A549 (cell line): Measurements from ENCODE around the gene ANXA1. TPM values are rescaled to one million over a fixed set of nuclear protein-coding genes. Genes with fewer than 3 reads are reported as not detected.

Source experiments
- ATAC-seq, 2 experiments: fragments of 200-7000 bp in 1 of 2; fragments of >200 bp in 1 of 2; cut with Nextera tagmentation in 1 of 2; cut with Tn5 transposase in 1 of 2; 3 replicates each; pipeline versions ENCODE4 v1.8.0 to v1.9.1; 2018 to 2020; ENCODE audit warnings: mild to moderate bottlenecking in 1 of 2, moderate library complexity in 1 of 2
- CTCF ChIA-PET: fragments of 300-600 bp; sonication (Branson Sonifier 250); formaldehyde crosslinking; extraction: SDS; loops from one replicate; lab custom pipeline; 2021; ENCODE audit warnings: antibody characterized with exemption, inconsistent platforms; lab: Yijun Ruan, JAX
- POLR2A ChIA-PET: fragments of 350-600 bp; formaldehyde crosslinking; extraction: SDS; loops from one replicate; lab custom pipeline; 2021; ENCODE audit warnings: antibody characterized with exemption, inconsistent platforms; lab: Yijun Ruan, JAX
- DNase-seq, 2 experiments: peaks; one replicate each; pipeline versions ENCODE4 v3.0.0 to v3.0.0-alpha.2; 2011 to 2016; ENCODE audit warnings: low read depth in 1 of 2, low spot score in 1 of 2
- FAIRE-seq: peaks from 2 replicates; lab custom pipeline; 2011; peaks lifted over from hg19 to GRCh38; lab: Jason Lieb, UNC
- H3K27ac ChIP-seq, 2 experiments: fragments of >200 bp; sonication (Bioruptor Twin); formaldehyde crosslinking; 3 replicates each; pipeline ENCODE4 v1.5.1; 2016 to 2017
- H3K4me1 ChIP-seq: fragments of >200 bp; sonication (Bioruptor Twin); formaldehyde crosslinking; 3 replicates; pipeline ENCODE4 v1.6.1; 2016
- H3K4me2 ChIP-seq: fragments of >200 bp; sonication (Bioruptor Twin); formaldehyde crosslinking; 3 replicates; pipeline ENCODE4 v1.6.1; 2016
- H3K4me3 ChIP-seq: fragments of >200 bp; sonication (Bioruptor Twin); formaldehyde crosslinking; 3 replicates; pipeline ENCODE4 v1.5.1; 2016
- H3K9me3 ChIP-seq: fragments of >200 bp; sonication (Bioruptor Twin); formaldehyde crosslinking; 3 replicates; pipeline ENCODE4 v1.6.1; 2016
- CBX2 ChIP-seq: fragments of 200-600 bp; sonication (generic); IDR thresholded peaks from 2 replicates; pipeline ENCODE4 v1.6.1; 2016; ENCODE audit warnings: low read depth, mild to moderate bottlenecking, borderline replicate concordance
- CEBPB ChIP-seq, 2 experiments: fragments of >200 bp in 1 of 2; sonication (Bioruptor Twin) in 1 of 2; formaldehyde crosslinking in 1 of 2; IDR thresholded peaks; 2 replicates each; pipeline ENCODE4 v1.6.1; 2012 to 2016
- CHD4 ChIP-seq: fragments of 200-600 bp; sonication (generic); IDR thresholded peaks from 2 replicates; pipeline ENCODE4 v1.6.1; 2016; ENCODE audit warnings: antibody characterized with exemption, mild to moderate bottlenecking, borderline replicate concordance
- E2F6 ChIP-seq: IDR thresholded peaks from 2 replicates; pipeline ENCODE4 v1.6.1; 2012; ENCODE audit warnings: low read depth, borderline replicate concordance
- EHF ChIP-seq: fragments of 250-450 bp; sonication (Bioruptor Pico); IDR thresholded peaks from 2 replicates; pipeline ENCODE4 v1.5.0; 2020; ENCODE audit warnings: mild to moderate bottlenecking
- ELK1 ChIP-seq: fragments of 150-350 bp; IDR thresholded peaks from 2 replicates; pipeline ENCODE4 v1.6.1; 2014; ENCODE audit warnings: low read depth, mild to moderate bottlenecking, low read length
- EP300 ChIP-seq, 2 experiments: fragments of >200 bp; sonication (Bioruptor Twin); formaldehyde crosslinking; IDR thresholded peaks; 2 replicates in 1 of 2; 3 replicates in 1 of 2; pipeline ENCODE4 v1.6.1; 2016 to 2017
- FOSB ChIP-seq: fragments of 250-450 bp; sonication (Bioruptor Pico); IDR thresholded peaks from 2 replicates; pipeline ENCODE4 v1.5.0; 2020; ENCODE audit warnings: mild to moderate bottlenecking, moderate library complexity
- FOSL2 ChIP-seq, 2 experiments: fragments of 450-650 bp in 1 of 2; fragments of >200 bp in 1 of 2; sonication (Bioruptor Twin) in 1 of 2; formaldehyde crosslinking; IDR thresholded peaks; 2 replicates each; pipeline versions ENCODE4 v1.5.0 to v1.6.1; 2016 to 2020; ENCODE audit warnings: mild to moderate bottlenecking in 1 of 2, moderate library complexity in 1 of 2
- FOXS1 ChIP-seq: fragments of 250-450 bp; sonication (Bioruptor Pico); IDR thresholded peaks from 2 replicates; pipeline ENCODE4 v1.5.0; 2020; ENCODE audit warnings: mild to moderate bottlenecking, moderate library complexity
- HES2 ChIP-seq: fragments of >200 bp; sonication (Bioruptor Twin); formaldehyde crosslinking; IDR thresholded peaks from 2 replicates; pipeline ENCODE4 v1.6.1; 2016
- HEYL ChIP-seq: fragments of 250-450 bp; sonication (Bioruptor Pico); IDR thresholded peaks from 2 replicates; pipeline ENCODE4 v1.8.0; 2021; ENCODE audit warnings: mild to moderate bottlenecking, moderate library complexity
- HMGXB4 ChIP-seq: fragments of 250-450 bp; sonication (Bioruptor Pico); IDR thresholded peaks from 2 replicates; pipeline ENCODE4 v1.5.0; 2021; ENCODE audit warnings: mild to moderate bottlenecking, moderate library complexity, borderline replicate concordance
- HOXA7 ChIP-seq: fragments of 250-450 bp; sonication (Bioruptor Pico); IDR thresholded peaks from 2 replicates; pipeline ENCODE4 v1.5.0; 2020; ENCODE audit warnings: mild to moderate bottlenecking, moderate library complexity
- HOXB13 ChIP-seq: fragments of 250-450 bp; sonication (Bioruptor Pico); IDR thresholded peaks from 2 replicates; pipeline ENCODE4 v1.5.0; 2020; ENCODE audit warnings: low read depth, mild to moderate bottlenecking, moderate library complexity
- HOXB5 ChIP-seq: fragments of 250-450 bp; sonication (Bioruptor Pico); IDR thresholded peaks from 2 replicates; pipeline ENCODE4 v1.5.0; 2020; ENCODE audit warnings: mild to moderate bottlenecking, moderate library complexity
- KDM5A ChIP-seq: fragments of 200-600 bp; sonication (generic); IDR thresholded peaks from 2 replicates; pipeline ENCODE4 v1.6.1; 2016; ENCODE audit warnings: antibody characterized with exemption, mild to moderate bottlenecking
- MAX ChIP-seq: IDR thresholded peaks from 2 replicates; pipeline ENCODE4 v1.6.1; 2012
- MAZ ChIP-seq: fragments of 150-350 bp; IDR thresholded peaks from 2 replicates; pipeline ENCODE4 v1.6.1; 2014; ENCODE audit warnings: antibody characterized with exemption, low read depth, low read length, borderline replicate concordance
- MYC ChIP-seq: IDR thresholded peaks from 2 replicates; pipeline ENCODE4 v1.6.1; 2012; ENCODE audit warnings: mild to moderate bottlenecking, inconsistent platforms, low read length, improper control_type of control experiment, borderline replicate concordance
- NFE2L2 ChIP-seq: fragments of 150-350 bp; conservative IDR thresholded peaks from 2 replicates; pipeline ENCODE4 v1.6.1; 2014; ENCODE audit warnings: low read length
- POLR2A ChIP-seq: IDR thresholded peaks from 2 replicates; pipeline ENCODE4 v1.6.1; 2012; ENCODE audit warnings: mild to moderate bottlenecking, low read length
- RCOR1 ChIP-seq: fragments of 150-350 bp; IDR thresholded peaks from 2 replicates; pipeline ENCODE4 v1.6.1; 2014; ENCODE audit warnings: antibody characterized with exemption, low read length, low read depth
- RFX5 ChIP-seq: fragments of 450-650 bp; IDR thresholded peaks from 2 replicates; pipeline ENCODE4 v1.7.1; 2014; ENCODE audit warnings: antibody characterized with exemption, mild to moderate bottlenecking, moderate library complexity
- RNF2 ChIP-seq: fragments of 200-600 bp; sonication (generic); IDR thresholded peaks from 2 replicates; pipeline ENCODE4 v1.6.1; 2016; ENCODE audit warnings: low read depth, mild to moderate bottlenecking, antibody characterized with exemption, moderate library complexity, borderline replicate concordance
- SREBF2 ChIP-seq: fragments of 450-650 bp; IDR thresholded peaks from 2 replicates; pipeline ENCODE4 v1.6.1; 2014; ENCODE audit warnings: mild to moderate bottlenecking, moderate library complexity
- TFCP2L1 ChIP-seq: fragments of 250-450 bp; sonication (Bioruptor Pico); IDR thresholded peaks from 2 replicates; pipeline ENCODE4 v1.5.0; 2021; ENCODE audit warnings: mild to moderate bottlenecking
- TP53 ChIP-seq: fragments of 250-450 bp; sonication (Bioruptor Pico); IDR thresholded peaks from 2 replicates; pipeline ENCODE4 v1.5.0; 2021; ENCODE audit warnings: mild to moderate bottlenecking, moderate library complexity
- USF2 ChIP-seq: fragments of 450-650 bp; IDR thresholded peaks from 2 replicates; pipeline ENCODE4 v1.6.1; 2014; ENCODE audit warnings: antibody characterized with exemption
- ZFP36 ChIP-seq: fragments of 450-650 bp; IDR thresholded peaks from 2 replicates; pipeline ENCODE4 v1.6.1; 2014; ENCODE audit warnings: borderline replicate concordance; ENCODE audit not compliant: partially characterized antibody
- ZNF302 ChIP-seq: fragments of 250-450 bp; sonication (Bioruptor Pico); IDR thresholded peaks from 2 replicates; pipeline ENCODE4 v1.9.0; 2021; ENCODE audit warnings: inconsistent platforms, mild to moderate bottlenecking, moderate library complexity
- WGBS: methylation state at CpG from one replicate; pipeline ENCODE4 v1.1.6; 2017; ENCODE audit errors: missing lambda C conversion rate; 5-methylcytosine and 5-hydroxymethylcytosine counted together
- polyA plus RNA-seq, 4 experiments: library from polyadenylated mRNA; depleted of rRNA in 3 of 4; stranded (reverse); fragments of >200 nt; fragmentation: RNase III in 1 of 4; extraction: RNeasy Plus Mini Kit Qiagen cat#74134 plus additional on column Dnase treatment in 1 of 4; gene quantifications; 2 replicates in 3 of 4; 3 replicates in 1 of 4; pipeline ENCODE4 v1.2.3, GENCODE V29; 2011 to 2017

Gene ANXA1
- polyA plus RNA-seq, 2 of the 4 experiments (the other 2 are of a cell fraction): 1,601 to 1,990 TPM

GRCh38 chr9:73174330-73174980 lies 22.8 kb downstream of the ANXA1 start:
- POLR2A ChIA-PET: interaction anchor here (1.0 kb wide), 1 partner anchor 81 kb away, joined by 3 read pairs; no protein-coding TSS in a partner anchor
- TF ChIP-seq TFCP2L1 (CRISPR knock-in tag): peak; percentile 23; the same call in 1 of the 2 replicates
- TF ChIP-seq HES2: no peak
- no peak for TF ChIP-seq FOXS1
- TF ChIP-seq HEYL (CRISPR knock-in tag): 0 out of 2 replicates have a peak, but pooled peaks have one; percentile 30
- no peak for TF ChIP-seq RFX5
- 0 out of 2 replicates have a peak, but pooled peaks have one; percentile 15 for TF ChIP-seq TP53 (CRISPR knock-in tag)
- TF ChIP-seq HOXA7 (CRISPR knock-in tag): peak; percentile 19; the same call in 1 of the 2 replicates
- no peak for TF ChIP-seq POLR2A
- peak; percentile 15; the same call in 1 of the 2 replicates for TF ChIP-seq HMGXB4
- peak; percentile 27 for TF ChIP-seq EHF (CRISPR knock-in tag)
- TF ChIP-seq, all 56 proteins: peak for 6
- CTCF ChIA-PET: no interaction called here
- no peak overlapping the region for H3K4me3 ChIP-seq
- peak in 1 of 2 experiments; percentile 16; a peak in 1 of 6 replicates for ATAC-seq
- 82% methylated on average over 2 of the region's 2 CpGs for WGBS
- H3K27ac ChIP-seq: peak overlapping the region; percentile 43 to 53; a peak in 4 of 6 replicates
- no peaks in the 10 kb centered on the region for H3K9me3 ChIP-seq
- H3K4me1 ChIP-seq: peaks cover 85% of the 10 kb centered on the region
- H3K4me2 ChIP-seq: peak overlapping the region; percentile 20
- no peak for FAIRE-seq
- no peak for DNase-seq

GRCh38 chr9:73176450-73176875 lies 24.8 kb downstream of the ANXA1 start:
- ATAC-seq: peak; percentile 58 to 64
- WGBS: under 1% methylated on average over 4 of the region's 4 CpGs
- H3K27ac ChIP-seq: peak overlapping the region; percentile 88
- TF ChIP-seq SREBF2 (no peak), ZNF302 (CRISPR knock-in tag) (peak; percentile 84), RCOR1 (no peak), MYC (no peak), USF2 (peak; percentile 59; the same call in 1 of the 2 replicates), MAX (peak; percentile 82), CEBPB (IDR thresholded peaks at IDR 0.05) (0 out of 4 replicates have a peak, but pooled peaks of 1 of the 2 experiments have one; percentile 45), HOXB13 (peak; percentile 81; the same call in 1 of the 2 replicates), ELK1 (no peak), MAZ (no peak), HES2 (no peak), E2F6 (peak; percentile 53; the same call in 1 of the 2 replicates), FOSL2 (IDR thresholded peaks at IDR 0.05) (peak; percentile 68; the same call in 1 of the 2 replicates), FOSL2 (CRISPR knock-in tag; IDR thresholded peaks at IDR 0.05) (peak; percentile 79), KDM5A (no peak), FOSB (CRISPR knock-in tag) (no peak; the same call in 1 of the 2 replicates), CHD4 (no peak), HOXB5 (peak; percentile 56; the same call in 1 of the 2 replicates), NFE2L2 (no peak), ZFP36 (no peak), RNF2 (no peak), TFCP2L1 (CRISPR knock-in tag) (no peak), EP300 (IDR thresholded peaks at IDR 0.05) (peak; percentile 50 to 68; a peak in 3 of 5 replicates), EHF (CRISPR knock-in tag) (peak; percentile 71), CBX2 (no peak)

More at GRCh38 chr9:73176450-73176875, 24.8 kb downstream of the ANXA1 start:
- FAIRE-seq (peak; percentile 79), DNase-seq (peak; percentile 58 to 89)
- H3K4me3 ChIP-seq: no peak overlapping the region
- ChIA-PET CTCF (interaction anchor here (0.8 to 3.9 kb wide), 15 partner anchors 10 to 332 kb away, joined by 3 to 17 read pairs (median 4); no protein-coding TSS in a partner anchor), POLR2A (interaction anchor here (0.7 to 1.3 kb wide), 5 partner anchors 10 to 87 kb away, joined by 3 read pairs; no protein-coding TSS in a partner anchor)
- H3K4me1 ChIP-seq: peaks cover 98% of the 10 kb centered on the region
- H3K9me3 ChIP-seq: no peaks in the 10 kb centered on the region
- peak overlapping the region; percentile 29 for H3K4me2 ChIP-seq
